ENCODE measurements around the gene EPS8L3.

DNA sequence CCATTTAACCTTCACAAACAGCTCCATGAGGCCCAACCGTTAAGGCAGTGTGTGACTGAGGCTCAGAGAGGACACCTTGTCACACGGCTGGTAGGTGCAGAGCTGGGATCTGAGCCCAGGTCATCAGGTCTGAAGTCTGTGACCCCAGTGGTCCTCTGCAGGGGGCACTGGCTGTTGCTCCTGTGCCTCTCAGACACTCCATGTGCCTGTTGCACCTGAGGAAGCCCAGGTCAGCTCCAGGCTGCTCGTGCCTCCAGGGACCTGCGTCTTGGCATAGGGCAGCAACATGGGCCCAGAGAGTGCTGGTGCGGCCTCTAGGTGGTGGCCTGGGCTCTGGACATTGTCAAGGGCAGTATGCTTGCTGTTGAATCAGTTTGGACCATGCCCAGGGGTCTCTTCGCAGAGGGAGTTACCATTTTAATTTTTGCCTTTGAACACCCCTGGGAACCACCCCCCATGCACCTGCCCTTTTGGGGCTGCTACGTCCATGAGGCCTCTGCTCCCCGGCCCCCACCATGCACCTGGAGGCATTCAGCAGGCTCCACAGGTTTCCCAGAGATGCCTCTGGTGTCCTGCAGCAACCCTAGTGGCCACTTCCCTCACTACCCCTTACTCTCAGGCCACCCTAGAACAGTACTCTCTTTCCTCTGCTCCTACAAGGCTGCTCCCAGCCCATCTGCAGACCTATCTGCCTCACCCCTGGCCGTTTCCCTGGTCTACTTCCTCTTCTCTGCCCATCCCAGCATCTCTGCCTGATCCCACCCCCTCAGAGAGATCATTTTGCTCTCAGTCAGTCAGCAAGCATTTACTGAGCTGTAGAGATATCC lies 25.2 kb upstream of the EPS8L3 start:
- no peak for TF ChIP-seq POLR2A (IDR thresholded peaks at IDR 0.05)
- TF ChIP-seq, protein P1, sequence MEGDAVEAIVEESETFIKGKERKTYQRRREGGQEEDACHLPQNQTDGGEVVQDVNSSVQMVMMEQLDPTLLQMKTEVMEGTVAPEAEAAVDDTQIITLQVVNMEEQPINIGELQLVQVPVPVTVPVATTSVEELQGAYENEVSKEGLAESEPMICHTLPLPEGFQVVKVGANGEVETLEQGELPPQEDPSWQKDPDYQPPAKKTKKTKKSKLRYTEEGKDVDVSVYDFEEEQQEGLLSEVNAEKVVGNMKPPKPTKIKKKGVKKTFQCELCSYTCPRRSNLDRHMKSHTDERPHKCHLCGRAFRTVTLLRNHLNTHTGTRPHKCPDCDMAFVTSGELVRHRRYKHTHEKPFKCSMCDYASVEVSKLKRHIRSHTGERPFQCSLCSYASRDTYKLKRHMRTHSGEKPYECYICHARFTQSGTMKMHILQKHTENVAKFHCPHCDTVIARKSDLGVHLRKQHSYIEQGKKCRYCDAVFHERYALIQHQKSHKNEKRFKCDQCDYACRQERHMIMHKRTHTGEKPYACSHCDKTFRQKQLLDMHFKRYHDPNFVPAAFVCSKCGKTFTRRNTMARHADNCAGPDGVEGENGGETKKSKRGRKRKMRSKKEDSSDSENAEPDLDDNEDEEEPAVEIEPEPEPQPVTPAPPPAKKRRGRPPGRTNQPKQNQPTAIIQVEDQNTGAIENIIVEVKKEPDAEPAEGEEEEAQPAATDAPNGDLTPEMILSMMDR (IDR thresholded peaks at IDR 0.05), result peak in 2 of 12 donors; percentile 7 to 25

All from heart left ventricle (tissue), 13 donors.